NCI-H1694 treated with DMSO at 0.1 percent for 48 hours (cell line): Measurements from ENCODE around the gene BCL2L14.
A peak's percentile ranks its signal among the peaks of the same experiment; 100 is the strongest.

Experiments used
- DNase-seq: peaks from one replicate; lab custom pipeline; 2025; lab: John Stamatoyannopoulos, UW

The BCL2L14 gene

DNA sequence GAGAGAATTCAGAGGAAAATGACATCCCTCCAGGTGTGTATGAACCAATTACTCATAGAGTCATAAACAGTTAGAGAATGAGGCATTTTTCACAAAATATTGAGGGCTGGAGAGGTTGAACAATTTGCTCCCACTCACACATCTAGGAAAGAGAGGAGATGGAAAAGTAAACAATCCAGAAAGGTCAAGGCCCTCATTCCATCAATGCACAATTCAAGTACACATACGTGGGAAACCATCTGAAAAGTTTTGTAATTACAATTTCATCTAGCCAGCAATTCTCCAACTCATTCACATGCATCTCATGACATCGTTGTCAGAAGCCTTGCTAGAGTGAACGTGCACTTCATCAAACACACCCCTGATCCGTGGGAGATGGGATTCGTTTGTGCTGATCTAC, 15.7 kb upstream of the BCL2L14 start:
- DNase-seq = no peak

DNA sequence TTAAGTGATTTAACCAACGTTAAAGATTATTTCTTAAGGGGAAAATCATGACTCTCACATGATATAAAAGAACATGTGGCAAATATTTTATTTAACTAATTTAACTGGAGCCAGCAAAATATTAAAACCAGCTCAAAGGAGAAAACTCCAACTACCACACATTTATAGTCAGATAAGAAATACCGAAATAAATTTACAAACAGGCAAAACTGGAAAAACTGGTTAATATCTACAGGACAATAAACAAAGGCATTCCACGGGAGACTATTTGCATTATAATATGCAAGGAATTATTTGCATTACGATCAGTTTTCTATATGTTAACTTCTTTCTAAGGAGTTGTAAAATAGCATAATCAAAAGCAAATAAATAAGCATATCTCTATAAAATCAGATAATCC, 13.8 kb upstream of the BCL2L14 start:
- DNase-seq = no peak

DNA sequence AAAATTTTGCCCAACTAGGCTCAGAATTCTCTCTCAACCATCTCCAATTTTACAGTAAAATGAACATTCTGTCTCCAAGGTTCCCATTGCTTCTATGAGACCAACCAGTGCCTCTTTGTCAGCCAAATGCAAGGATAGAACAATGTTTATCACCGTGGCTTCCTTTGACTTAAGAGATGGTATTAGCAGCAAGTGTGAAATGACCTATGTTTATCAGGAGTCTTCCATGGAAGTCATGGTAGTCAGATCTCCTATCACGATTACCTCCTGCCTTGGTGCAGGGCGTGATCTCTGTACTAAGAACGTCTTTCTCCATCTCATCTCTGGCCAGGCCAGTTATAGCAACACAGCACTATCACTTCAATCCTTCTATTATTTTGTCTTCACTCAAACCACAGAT, 6.1 kb upstream of the BCL2L14 start:
- DNase-seq = no peak

DNA sequence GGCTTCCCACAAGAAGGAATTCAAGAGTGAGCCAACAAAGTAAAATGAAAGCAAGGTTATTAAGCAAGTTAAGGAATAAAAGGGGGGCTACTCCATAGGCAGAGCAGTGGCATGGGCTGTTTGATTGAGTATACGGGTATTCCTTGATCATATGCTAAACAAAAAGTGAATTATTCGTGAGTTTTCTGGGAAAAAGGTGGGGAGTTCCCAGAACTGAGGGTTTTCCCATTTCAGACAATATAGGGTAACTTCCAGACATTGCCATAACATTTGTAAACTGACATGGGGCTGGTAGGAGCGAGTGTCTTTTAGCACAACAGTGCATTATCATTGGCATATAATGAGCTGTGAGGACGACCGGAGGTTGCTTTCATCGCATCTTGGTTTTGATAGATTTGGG, 2.0 kb upstream of the BCL2L14 start:
- DNase-seq = no peak

DNA sequence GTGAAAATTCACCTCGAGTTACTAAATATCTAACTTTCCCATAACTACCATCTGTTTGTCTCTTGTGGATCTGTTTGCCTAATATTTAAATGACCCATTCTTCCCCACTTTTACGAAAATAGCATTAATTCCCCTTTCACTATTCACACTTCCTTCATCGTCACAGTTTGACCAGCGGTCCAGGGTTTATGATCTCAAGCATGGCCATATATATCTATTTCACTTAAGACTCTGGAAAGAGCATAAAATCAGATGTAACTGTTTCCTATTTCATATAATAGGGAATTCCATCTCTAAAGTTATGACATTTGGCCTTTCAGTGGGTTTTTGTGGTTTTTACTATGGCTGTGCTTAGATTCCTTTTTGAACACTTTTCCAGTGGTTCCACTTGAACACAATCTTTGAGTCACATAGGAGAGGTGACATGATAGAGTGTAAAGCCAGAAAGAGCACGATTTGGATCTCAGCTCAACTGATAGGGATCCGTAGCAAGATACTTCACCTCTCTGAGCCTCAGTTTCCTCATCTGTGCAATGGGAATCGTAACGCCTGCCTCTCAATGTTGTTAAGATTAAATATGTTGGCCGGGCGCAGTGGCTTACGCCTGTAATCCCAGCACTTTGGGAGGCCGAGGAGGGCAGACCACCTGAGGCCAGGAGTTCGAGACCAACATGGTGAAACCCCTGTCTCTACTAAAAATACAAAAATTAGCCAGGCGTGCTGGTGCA, 754 bp upstream of the BCL2L14 start:
- no peak for DNase-seq

DNA sequence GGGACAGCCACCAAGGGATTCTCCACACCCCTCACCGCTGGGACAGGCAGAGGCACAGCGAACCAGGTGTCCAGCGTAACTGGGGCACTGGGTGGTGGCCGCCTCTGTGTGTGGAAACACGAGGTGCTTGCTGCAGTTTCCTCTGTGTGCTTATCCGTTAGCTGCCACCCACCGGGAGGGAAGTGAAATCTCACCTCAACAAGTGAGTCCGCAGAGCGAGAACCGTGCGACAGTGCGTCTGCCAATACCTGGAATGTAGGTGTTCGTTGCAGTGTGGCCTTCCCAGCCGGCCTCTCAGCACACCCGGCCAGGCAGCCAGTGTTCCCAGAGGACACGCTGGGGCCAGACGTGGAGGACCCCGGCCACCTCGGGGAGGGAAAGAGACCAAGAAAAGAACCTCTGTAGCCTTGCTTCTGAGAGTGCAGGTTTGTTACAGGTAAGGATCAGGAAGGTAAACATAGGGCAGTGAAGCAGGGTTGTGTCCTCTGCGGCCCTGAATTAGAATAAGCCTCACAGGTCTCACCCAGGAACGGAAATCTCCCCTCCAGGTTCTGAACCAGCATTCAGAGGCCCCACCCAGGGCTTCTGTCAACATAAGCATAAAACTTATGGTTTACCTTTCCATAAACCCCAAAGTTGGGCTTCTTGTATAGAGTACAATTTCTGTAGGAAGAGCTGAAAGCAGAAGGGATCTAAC, 1.5 kb downstream of the BCL2L14 start:
- no peak for DNase-seq

DNA sequence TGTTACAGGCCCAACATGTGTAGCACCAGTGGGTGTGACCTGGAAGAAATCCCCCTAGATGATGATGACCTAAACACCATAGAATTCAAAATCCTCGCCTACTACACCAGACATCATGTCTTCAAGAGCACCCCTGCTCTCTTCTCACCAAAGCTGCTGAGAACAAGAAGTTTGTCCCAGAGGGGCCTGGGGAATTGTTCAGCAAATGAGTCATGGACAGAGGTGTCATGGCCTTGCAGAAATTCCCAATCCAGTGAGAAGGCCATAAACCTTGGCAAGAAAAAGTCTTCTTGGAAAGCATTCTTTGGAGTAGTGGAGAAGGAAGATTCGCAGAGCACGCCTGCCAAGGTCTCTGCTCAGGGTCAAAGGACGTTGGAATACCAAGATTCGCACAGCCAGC, 8.6 kb downstream of the BCL2L14 start:
- DNase-seq = no peak

DNA sequence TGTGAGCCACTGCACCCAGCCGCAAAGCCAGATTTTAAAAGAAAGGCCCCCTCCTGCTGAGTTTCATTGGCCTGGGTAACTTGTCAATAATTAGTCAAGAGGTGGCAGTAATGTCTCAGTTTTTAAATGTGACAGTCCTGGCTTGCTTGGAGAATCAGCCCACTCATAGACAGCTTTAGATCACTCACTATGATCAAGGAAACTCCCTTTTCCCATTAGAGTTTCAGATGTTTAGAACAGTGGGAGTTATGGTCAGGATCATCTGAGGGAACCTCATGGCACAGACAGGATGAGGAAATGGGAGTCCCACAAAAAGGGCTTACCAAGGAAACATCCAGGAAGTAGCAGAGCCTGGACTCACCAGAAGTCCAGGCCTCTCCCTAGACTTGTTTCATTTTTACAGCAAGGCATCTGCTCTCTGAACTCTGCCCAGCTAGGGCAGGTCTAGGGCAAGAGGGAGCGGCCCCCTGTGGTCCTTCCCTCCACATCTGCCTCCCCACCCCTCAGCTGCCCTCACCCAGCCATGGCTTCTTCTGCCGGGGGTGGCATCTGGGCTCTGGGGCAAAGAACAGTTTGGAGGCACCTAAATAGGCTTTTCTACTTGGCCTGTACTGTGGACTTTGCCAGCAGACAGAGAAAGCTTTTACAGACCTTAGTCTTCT, 11.2 kb downstream of the BCL2L14 start:
- DNase-seq = peak; percentile 51

DNA sequence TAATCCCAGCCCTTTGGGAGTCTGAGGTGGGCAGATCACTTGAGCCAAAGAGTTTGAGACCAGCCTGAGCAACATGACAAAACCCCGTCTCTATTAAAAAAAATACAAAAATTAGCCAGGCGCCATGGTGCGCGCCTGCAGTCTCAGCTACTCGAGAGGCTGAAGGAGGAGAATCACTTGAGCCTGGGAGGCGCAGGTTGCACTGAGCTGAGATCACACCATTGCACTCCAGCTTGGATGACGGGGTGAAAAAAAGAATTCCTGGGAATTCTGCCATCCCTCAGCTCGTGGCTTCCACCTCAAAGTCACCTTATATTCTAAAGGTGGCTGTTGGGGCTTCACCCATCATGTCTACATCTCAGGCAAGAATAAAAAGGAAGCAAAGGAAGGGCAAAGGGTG, 12.9 kb downstream of the BCL2L14 start:
- DNase-seq = no peak

DNA sequence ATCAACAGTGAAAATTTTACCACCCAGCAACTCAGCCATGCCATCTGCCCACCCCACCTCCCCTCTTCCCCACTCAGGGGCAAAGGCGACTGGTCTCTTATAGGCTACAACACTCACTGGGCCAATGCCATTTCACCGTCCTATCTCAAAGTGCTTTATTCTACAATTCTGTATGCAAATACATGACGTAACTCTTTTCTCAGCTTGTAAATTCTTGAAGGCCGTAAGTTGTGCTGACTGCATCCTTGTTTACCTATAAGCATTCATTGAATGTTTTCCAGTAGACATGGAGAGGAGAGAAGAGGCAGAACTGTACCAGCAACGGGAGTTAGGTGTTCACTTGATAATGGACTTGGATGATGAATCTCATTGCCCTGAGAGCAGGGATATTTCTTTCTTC, 15.6 kb downstream of the BCL2L14 start:
- DNase-seq = no peak

DNA sequence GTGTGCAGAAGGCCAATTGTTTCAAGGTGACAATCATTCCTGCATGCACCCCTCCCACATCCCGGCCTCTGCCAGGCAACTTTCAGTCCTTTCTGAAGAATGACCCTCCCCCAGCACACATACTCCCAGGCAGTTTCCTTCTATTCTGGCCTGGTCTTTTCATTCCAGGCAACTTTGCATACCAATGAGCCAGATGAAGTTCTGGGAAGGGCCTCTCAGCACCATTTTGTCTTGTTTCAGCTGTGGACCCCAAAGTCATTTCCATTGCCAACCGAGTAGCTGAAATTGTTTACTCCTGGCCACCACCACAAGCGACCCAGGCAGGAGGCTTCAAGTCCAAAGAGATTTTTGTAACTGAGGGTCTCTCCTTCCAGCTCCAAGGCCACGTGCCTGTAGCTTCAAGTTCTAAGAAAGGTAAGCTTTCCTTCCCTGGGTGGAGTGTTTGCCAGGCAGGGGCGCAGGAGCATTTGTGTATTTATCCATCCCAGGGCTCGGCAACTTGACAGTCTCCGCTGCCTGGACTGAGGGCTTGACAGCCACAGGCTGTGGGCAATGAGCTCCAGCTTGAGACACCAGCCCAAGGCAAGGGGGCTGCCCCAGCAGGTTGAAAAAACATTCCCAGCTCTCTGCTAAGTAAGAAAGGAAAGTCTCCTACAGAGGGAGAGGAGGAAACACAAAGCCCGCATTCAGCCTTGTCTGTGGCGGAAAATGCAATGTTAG, 16.4 kb downstream of the BCL2L14 start:
- no peak for DNase-seq

DNA sequence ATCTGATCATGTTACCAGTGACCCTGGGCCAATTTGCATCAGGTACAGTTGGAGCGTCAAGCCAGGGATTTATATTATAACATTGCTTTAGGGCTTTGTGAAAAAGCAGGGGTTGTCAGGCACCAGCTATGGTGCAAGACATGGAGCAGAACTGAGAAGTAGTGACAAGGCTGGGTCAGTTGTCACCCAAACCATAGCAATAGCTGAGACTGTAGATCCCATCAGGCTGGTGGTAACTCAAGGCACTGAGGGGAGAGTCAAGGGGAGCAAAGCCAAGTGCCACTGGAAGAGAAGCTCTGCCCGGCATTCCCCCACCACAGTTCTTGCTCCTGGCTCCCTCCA, 16.9 kb downstream of the BCL2L14 start:
- DNase-seq = no peak

DNA sequence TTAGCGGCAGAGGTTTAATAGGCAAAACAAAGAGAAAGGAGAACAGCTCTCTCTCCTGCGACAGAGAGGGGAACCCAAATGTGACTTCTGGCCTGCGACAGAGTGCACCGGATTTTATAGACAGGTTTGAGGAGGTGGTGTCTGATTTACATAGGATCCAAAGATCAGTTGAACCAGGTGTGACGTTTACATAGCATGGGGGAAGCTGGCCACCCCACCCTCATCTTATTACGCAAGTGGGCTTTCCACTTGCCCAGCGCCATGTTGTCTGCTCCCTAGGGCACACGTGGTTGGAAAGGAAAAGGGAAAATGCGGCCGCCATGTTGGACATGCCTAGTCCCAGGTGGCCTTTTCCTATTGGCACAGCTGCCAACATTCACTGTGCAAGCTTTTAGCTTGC, 17.4 kb downstream of the BCL2L14 start:
- no peak for DNase-seq

DNA sequence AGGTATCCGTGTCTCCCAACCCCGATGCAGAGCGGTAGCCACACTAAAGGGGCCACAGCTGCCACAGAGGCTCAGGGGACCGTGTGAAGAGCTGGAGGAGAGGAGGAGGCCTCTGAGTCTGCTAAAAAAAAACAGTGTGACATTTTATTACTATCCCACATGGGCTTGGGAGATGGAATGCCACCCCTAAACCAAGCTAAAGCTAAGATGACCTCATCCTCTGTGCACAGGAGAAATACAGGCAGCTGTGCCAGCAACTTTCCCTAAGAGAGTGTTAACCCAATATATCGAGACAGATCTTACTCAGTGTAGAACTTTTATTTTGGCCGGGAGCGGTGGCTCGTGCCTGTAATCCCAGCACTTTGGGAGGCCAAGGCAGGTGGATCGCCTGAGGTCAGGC, 18.0 kb downstream of the BCL2L14 start:
- no peak for DNase-seq

DNA sequence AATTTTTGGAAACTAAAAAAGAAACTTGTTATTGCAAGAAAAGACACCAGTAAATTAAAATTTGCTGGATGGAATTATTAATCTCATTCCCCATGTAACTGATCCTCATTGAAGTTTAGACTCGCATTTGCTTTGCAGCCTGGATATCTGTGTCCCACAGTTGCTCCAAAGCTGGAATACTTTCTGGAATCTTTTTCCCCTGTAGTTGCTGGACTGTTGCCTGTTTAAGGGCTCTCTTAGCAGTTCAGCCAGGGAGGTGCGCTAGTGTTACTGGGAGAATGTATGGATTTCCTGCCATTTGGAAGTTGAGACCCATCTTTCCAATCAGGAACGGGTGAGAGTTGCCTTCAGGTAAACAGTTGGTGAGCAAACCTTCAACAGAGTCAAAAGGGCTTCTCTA, 20.3 kb downstream of the BCL2L14 start:
- DNase-seq = no peak

DNA sequence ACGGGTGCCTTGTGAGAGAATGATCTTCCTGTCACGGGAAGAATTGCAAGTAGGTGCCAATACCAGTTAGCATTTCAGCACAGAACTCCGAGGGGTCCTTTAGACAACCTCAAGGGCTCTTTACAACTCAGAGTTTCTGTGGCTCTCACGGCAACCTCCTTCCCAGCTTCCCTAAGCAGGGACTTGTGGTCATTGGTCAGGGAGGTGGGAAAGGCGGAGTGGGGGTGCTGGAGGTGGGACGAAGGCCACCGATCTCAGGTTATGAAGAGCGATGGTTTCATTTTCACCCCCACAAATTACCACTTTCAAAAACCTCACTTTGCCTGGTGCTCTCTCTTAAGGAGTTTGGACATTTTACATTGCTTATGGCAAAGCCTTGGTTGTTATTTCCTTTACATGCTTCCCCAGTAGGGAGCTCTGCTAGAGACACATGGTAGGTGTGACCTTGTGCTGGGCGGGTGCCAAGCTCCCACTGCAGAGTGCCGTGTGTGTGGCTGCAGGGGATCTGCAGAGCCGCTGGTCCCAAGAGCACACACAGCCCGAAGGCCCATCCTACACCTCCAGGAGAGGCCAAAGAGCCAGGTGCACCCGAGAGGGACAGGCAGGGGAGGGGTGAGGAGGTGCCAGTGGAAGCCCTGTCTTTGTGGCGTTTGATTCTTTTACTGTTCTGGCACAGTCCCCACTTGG, 21.4 kb downstream of the BCL2L14 start:
- peak; percentile 36 for DNase-seq

DNA sequence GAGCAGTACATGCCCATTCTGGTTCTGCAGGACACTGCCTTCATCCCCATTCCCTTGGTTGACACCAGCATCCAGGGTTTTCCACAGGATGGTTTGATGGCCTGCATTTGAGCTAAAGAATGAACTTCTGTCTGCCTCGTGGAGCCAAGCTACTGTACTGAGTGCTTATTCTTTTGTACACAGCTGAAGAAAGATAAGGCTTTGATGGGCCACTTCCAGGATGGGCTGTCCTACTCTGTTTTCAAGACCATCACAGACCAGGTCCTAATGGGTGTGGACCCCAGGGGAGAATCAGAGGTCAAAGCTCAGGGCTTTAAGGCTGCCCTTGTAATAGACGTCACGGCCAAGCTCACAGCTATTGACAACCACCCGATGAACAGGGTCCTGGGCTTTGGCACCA, 23.7 kb downstream of the BCL2L14 start:
- no peak for DNase-seq

DNA sequence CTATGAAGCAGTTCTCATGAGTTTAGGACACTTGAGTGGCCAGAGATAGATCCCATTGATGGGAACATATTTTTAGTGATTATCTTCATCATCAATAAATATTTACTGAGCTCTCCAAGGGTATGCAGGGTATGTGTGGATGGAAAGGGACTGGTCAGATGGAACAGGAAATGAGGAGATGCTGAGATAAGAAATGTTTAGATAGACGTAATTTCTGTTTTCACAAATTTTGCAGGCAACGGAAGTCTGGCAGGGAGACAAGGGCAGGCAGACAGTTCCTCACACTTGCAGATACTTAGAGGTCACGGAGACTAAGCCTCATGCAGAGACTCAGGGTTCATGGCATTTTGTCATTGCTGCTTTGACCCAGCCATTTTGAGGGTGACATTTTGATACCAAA, 24.3 kb downstream of the BCL2L14 start:
- DNase-seq = no peak

DNA sequence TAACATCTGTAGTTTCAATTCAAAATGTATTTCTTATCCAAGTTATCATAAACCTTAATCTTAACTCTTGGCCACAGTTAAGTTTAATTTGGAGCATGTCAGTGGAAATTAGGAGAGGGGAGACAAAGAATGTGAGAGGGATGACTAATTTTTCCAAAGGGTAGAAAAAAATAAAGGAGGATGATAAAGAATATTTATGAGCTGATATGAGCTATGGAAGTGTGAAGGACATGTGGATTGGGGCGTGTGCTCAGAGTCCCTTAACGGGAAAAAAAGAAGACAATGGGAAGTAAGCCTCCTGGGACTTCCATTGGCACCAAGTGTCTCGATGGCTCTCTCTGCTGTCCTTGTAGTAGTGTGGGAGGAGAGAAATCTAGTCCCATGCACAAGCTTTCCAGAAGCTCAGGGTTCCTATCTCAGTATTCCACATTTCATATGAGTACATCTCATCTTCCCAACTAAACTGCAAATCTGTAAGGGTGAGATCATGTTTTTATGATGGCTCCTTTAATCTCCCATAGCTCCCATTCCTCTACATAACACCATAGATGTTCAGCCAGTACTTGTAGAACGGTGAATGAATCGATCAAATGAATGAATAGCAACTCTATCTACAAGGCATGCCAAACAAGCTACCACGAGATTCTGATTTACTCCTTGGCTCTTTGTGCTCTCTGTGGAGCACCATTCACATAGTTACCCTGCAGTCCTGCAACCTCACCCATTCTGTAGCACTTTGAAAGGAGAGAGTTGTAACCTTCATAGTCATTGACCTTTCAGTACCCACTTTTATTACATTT, 27.4 kb downstream of the BCL2L14 start:
- no peak for DNase-seq

DNA sequence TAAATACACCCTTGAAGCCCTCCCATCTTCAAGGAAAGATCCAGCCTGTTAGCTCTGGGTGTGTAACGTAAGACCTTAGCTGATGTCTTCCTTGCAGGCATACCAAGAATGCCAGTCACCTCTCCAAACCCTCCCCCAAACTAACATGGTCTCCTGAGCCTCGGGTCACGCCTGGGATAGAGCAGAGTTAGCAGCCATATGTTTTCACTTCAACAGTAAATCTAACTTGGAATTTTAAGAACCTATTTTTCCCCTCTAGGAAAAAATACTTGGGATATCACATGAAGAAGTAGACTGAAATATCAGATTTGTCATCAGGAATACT, 27.9 kb downstream of the BCL2L14 start:
- DNase-seq = no peak

DNA sequence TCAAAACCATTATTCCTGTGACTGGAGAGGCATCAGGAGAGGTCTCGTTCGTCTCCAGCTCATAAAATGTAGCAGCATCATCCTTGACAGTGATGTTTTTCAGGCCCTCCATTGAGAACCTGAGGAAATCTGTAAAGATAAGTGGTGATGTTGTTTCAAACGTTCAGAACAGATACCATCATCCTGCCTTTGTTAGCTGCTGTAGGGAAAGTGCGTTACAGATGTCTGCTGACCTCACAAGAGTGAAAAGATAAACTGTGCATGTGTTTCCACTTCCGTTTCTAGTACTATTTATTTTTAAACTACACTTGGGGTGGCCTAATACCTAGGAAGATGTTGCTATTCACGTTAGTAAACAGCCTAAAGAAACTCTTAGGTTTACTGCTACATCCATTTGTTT, 28.4 kb downstream of the BCL2L14 start:
- no peak for DNase-seq

DNA sequence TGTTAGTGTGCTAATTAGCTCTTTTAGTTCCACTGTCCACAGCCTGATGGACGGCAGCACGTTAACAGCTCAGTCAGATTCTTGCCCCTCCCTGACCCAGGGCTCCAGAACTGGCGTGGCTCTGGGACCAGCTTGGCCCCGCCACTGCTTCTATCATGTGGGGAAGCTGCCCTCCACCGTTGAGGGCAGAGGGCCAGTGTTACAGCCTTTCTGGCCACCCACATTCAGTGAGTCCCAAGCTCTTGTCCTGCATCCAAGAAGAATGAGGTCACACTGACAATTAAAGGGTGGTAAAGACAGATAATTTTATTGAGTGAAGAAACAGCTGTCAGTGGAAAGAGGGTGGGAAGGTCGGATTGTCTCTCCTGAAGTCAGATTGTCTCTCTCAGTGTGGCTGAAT, 36.9 kb downstream of the BCL2L14 start:
- DNase-seq = no peak
